ENCODE data around the gene TAF11L11.

- TF ChIP-seq CTCF (IDR thresholded peaks at IDR 0.05; ENCODE audit: insufficient read depth, low read length, poor library complexity, severe bottlenecking): no peak
- TF ChIP-seq EZH2phosphoT487 (conservative IDR thresholded peaks at IDR 0.05; ENCODE audit: low read length): no peak
Observed at GRCh38 chr5:17625686-17626085, 21.7 kb downstream of the TAF11L11 start.
